Measurements from ENCODE around the gene ROR1. TPM values are rescaled to one million over a fixed set of nuclear protein-coding genes. Genes with fewer than 3 reads are reported as not detected.

Gene ROR1
- total and polyA plus RNA-seq, 5 donors from 2014 or later, result not detected

DNA sequence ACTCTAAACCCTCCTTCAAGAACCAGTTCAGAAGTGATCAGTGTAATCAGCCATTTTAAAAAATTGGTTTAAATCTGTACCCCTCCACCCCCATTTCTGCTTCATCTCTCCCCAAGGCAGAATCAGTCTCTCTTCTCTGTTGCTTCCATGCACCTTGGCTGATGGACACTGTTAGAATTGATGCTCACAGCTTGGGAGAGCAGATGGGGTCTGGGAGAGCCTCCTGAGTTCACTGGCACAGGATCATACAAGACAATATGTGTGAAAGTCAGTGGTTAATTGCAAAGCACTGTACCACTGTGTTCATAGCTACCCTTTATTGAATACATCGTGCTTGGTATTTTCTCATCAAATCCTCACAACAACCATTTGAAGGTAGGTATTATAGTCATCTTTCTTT lies 140.9 kb downstream of the ROR1 start:
- Histone ChIP-seq H3K4me3 (ENCODE audit: low read depth, low read length) (no peak overlapping the region), H3K27me3 (ENCODE audit: control insufficient read depth, insufficient read depth, low read length) (no peaks in the 10 kb centered on the region), H3K9me3 (ENCODE audit: control insufficient read depth in 2 of 2, low read length in 2 of 2) (no peaks in the 10 kb centered on the region), H3K36me3 (ENCODE audit: control insufficient read depth, insufficient read depth, low read length) (no peaks in the 10 kb centered on the region), H3K4me1 (ENCODE audit: control insufficient read depth, insufficient read depth, low read length, poor library complexity, severe bottlenecking) (no peaks in the 10 kb centered on the region), H3K27ac (ENCODE audit: insufficient read depth, low read length, poor library complexity, severe bottlenecking) (no peak overlapping the region)
- H3K4me1 Mint-ChIP-seq, result no peaks in the 10 kb centered on the region
- DNase-seq, result no peak
- no peak overlapping the region for H3K27ac Mint-ChIP-seq
- H3K27me3 Mint-ChIP-seq, result no peaks in the 10 kb centered on the region
- ATAC-seq (ENCODE audit: low read depth in 2 of 2), result no peak
- H3K9me3 Mint-ChIP-seq, result peaks cover 0 to 2% (median 0%) of the 10 kb centered on the region in 7 donors
- H3K4me3 Mint-ChIP-seq, result no peak overlapping the region
- H3K36me3 Mint-ChIP-seq, result no peaks in the 10 kb centered on the region

DNA sequence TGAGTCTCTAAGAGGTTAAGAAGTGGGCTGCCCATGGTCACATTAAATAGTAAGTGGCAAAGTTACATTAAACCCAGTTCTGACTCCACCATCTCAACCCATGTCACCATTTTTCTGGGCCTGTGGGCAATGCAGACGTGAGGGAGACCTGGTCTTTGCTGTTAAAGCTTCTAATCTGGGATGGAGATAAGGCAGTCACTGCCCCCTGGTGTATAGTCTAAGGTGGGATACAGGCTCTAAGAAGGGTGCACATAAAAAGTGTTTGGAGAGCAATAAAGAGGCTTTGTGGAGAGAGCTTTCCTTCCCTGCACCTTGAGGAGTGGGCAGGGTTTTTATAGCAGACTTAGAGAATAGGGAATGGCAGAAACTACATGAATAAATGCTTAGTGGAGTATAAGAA lies 141.3 kb downstream of the ROR1 start:
- DNase-seq (peak in 1 of 3 donors; percentile 5), ATAC-seq (ENCODE audit: low read depth in 2 of 2) (no peak)
- Histone ChIP-seq H3K9me3 (ENCODE audit: control insufficient read depth in 2 of 2, low read length in 2 of 2) (no peaks in the 10 kb centered on the region), H3K36me3 (ENCODE audit: control insufficient read depth, insufficient read depth, low read length) (no peaks in the 10 kb centered on the region), H3K27ac (ENCODE audit: insufficient read depth, low read length, poor library complexity, severe bottlenecking) (no peak overlapping the region), H3K27me3 (ENCODE audit: control insufficient read depth, insufficient read depth, low read length) (no peaks in the 10 kb centered on the region), H3K4me3 (ENCODE audit: low read depth, low read length) (no peak overlapping the region), H3K4me1 (ENCODE audit: control insufficient read depth, insufficient read depth, low read length, poor library complexity, severe bottlenecking) (no peaks in the 10 kb centered on the region)
- H3K4me1 Mint-ChIP-seq, result no peaks in the 10 kb centered on the region
- H3K9me3 Mint-ChIP-seq, result peaks cover 0 to 2% (median 0%) of the 10 kb centered on the region in 7 donors
- no peaks in the 10 kb centered on the region for H3K36me3 Mint-ChIP-seq
- H3K27ac Mint-ChIP-seq, result no peak overlapping the region
- no peaks in the 10 kb centered on the region for H3K27me3 Mint-ChIP-seq
- H3K4me3 Mint-ChIP-seq, result no peak overlapping the region

- Mint-ChIP-seq H3K36me3 (no peaks in the 10 kb centered on the region), H3K4me3 (peak overlapping the region in 1 of 4 donors; percentile 69), H3K9me3 (peaks cover 0 to 2% (median 0%) of the 10 kb centered on the region in 7 donors), H3K4me1 (no peaks in the 10 kb centered on the region), H3K27ac (no peak overlapping the region), H3K27me3 (no peaks in the 10 kb centered on the region)
- DNase-seq (no peak), ATAC-seq (ENCODE audit: low read depth in 2 of 2) (no peak)
- H3K9me3 ChIP-seq (ENCODE audit: control insufficient read depth in 2 of 2, low read length in 2 of 2), result no peaks in the 10 kb centered on the region
- H3K27me3 ChIP-seq (ENCODE audit: control insufficient read depth, insufficient read depth, low read length), result no peaks in the 10 kb centered on the region
- no peak overlapping the region for H3K27ac ChIP-seq (ENCODE audit: insufficient read depth, low read length, poor library complexity, severe bottlenecking)
- no peak overlapping the region for H3K4me3 ChIP-seq (ENCODE audit: low read depth, low read length)
- no peaks in the 10 kb centered on the region for H3K36me3 ChIP-seq (ENCODE audit: control insufficient read depth, insufficient read depth, low read length)
- H3K4me1 ChIP-seq (ENCODE audit: control insufficient read depth, insufficient read depth, low read length, poor library complexity, severe bottlenecking), result no peaks in the 10 kb centered on the region
Observed at GRCh38 chr1:63916485-63917360, 142.9 kb downstream of the ROR1 start.

GRCh38 chr1:63917571-63918417 lies 144.0 kb downstream of the ROR1 start:
- Mint-ChIP-seq H3K4me3 (no peak overlapping the region), H3K9me3 (peaks cover 0 to 1% (median 0%) of the 10 kb centered on the region in 7 donors), H3K27me3 (no peaks in the 10 kb centered on the region), H3K4me1 (no peaks in the 10 kb centered on the region), H3K27ac (no peak overlapping the region), H3K36me3 (no peaks in the 10 kb centered on the region)
- DNase-seq (peak in 1 of 3 donors; percentile 40), ATAC-seq (ENCODE audit: low read depth in 2 of 2) (no peak)
- no peak overlapping the region for H3K27ac ChIP-seq (ENCODE audit: insufficient read depth, low read length, poor library complexity, severe bottlenecking)
- H3K36me3 ChIP-seq (ENCODE audit: control insufficient read depth, insufficient read depth, low read length), result no peaks in the 10 kb centered on the region
- no peaks in the 10 kb centered on the region for H3K4me1 ChIP-seq (ENCODE audit: control insufficient read depth, insufficient read depth, low read length, poor library complexity, severe bottlenecking)
- no peak overlapping the region for H3K4me3 ChIP-seq (ENCODE audit: low read depth, low read length)
- no peaks in the 10 kb centered on the region for H3K27me3 ChIP-seq (ENCODE audit: control insufficient read depth, insufficient read depth, low read length)
- no peaks in the 10 kb centered on the region for H3K9me3 ChIP-seq (ENCODE audit: control insufficient read depth in 2 of 2, low read length in 2 of 2)

- Histone ChIP-seq H3K27ac (ENCODE audit: insufficient read depth, low read length, poor library complexity, severe bottlenecking) (no peak overlapping the region), H3K4me1 (ENCODE audit: control insufficient read depth, insufficient read depth, low read length, poor library complexity, severe bottlenecking) (no peaks in the 10 kb centered on the region), H3K36me3 (ENCODE audit: control insufficient read depth, insufficient read depth, low read length) (no peaks in the 10 kb centered on the region), H3K4me3 (ENCODE audit: low read depth, low read length) (no peak overlapping the region), H3K9me3 (ENCODE audit: control insufficient read depth in 2 of 2, low read length in 2 of 2) (no peaks in the 10 kb centered on the region), H3K27me3 (ENCODE audit: control insufficient read depth, insufficient read depth, low read length) (no peaks in the 10 kb centered on the region)
- no peaks in the 10 kb centered on the region for H3K36me3 Mint-ChIP-seq
- H3K27me3 Mint-ChIP-seq, result no peaks in the 10 kb centered on the region
- peaks cover 0 to 1% (median 0%) of the 10 kb centered on the region in 7 donors for H3K9me3 Mint-ChIP-seq
- DNase-seq, result no peak
- no peaks in the 10 kb centered on the region for H3K4me1 Mint-ChIP-seq
- H3K4me3 Mint-ChIP-seq, result no peak overlapping the region
- H3K27ac Mint-ChIP-seq, result no peak overlapping the region
- no peak for ATAC-seq (ENCODE audit: low read depth in 2 of 2)
Observed at GRCh38 chr1:63918418-63918945, 144.7 kb downstream of the ROR1 start.

GRCh38 chr1:63920154-63921117 lies 146.6 kb downstream of the ROR1 start:
- H3K36me3 Mint-ChIP-seq, result no peaks in the 10 kb centered on the region
- no peaks in the 10 kb centered on the region for H3K4me1 Mint-ChIP-seq
- ATAC-seq (ENCODE audit: low read depth in 2 of 2), result no peak
- no peak overlapping the region for H3K27ac Mint-ChIP-seq
- Histone ChIP-seq H3K27me3 (ENCODE audit: control insufficient read depth, insufficient read depth, low read length) (no peaks in the 10 kb centered on the region), H3K27ac (ENCODE audit: insufficient read depth, low read length, poor library complexity, severe bottlenecking) (no peak overlapping the region), H3K4me1 (ENCODE audit: control insufficient read depth, insufficient read depth, low read length, poor library complexity, severe bottlenecking) (no peaks in the 10 kb centered on the region), H3K4me3 (ENCODE audit: low read depth, low read length) (no peak overlapping the region), H3K36me3 (ENCODE audit: control insufficient read depth, insufficient read depth, low read length) (no peaks in the 10 kb centered on the region), H3K9me3 (ENCODE audit: control insufficient read depth in 2 of 2, low read length in 2 of 2) (no peaks in the 10 kb centered on the region)
- no peak for DNase-seq
- peaks cover 0 to 1% (median 0%) of the 10 kb centered on the region in 7 donors for H3K9me3 Mint-ChIP-seq
- no peaks in the 10 kb centered on the region for H3K27me3 Mint-ChIP-seq
- no peak overlapping the region for H3K4me3 Mint-ChIP-seq

GRCh38 chr1:63921359-63921758 lies 147.5 kb downstream of the ROR1 start:
- Histone ChIP-seq H3K36me3 (ENCODE audit: control insufficient read depth, insufficient read depth, low read length) (no peaks in the 10 kb centered on the region), H3K9me3 (ENCODE audit: control insufficient read depth in 2 of 2, low read length in 2 of 2) (no peaks in the 10 kb centered on the region), H3K27ac (ENCODE audit: insufficient read depth, low read length, poor library complexity, severe bottlenecking) (no peak overlapping the region), H3K4me3 (ENCODE audit: low read depth, low read length) (no peak overlapping the region), H3K27me3 (ENCODE audit: control insufficient read depth, insufficient read depth, low read length) (no peaks in the 10 kb centered on the region), H3K4me1 (ENCODE audit: control insufficient read depth, insufficient read depth, low read length, poor library complexity, severe bottlenecking) (no peaks in the 10 kb centered on the region)
- Mint-ChIP-seq H3K4me3 (no peak overlapping the region), H3K9me3 (peaks cover 0 to 1% (median 0%) of the 10 kb centered on the region in 7 donors), H3K27ac (no peak overlapping the region), H3K36me3 (no peaks in the 10 kb centered on the region), H3K27me3 (no peaks in the 10 kb centered on the region), H3K4me1 (no peaks in the 10 kb centered on the region)
- DNase-seq, result no peak
- ATAC-seq (ENCODE audit: low read depth in 2 of 2), result no peak

Data from CD4-positive, CD25-positive, alpha-beta regulatory T cell (primary cell).